ENCODE data around the gene MFAP4.

MFAP4 gene

DNA sequence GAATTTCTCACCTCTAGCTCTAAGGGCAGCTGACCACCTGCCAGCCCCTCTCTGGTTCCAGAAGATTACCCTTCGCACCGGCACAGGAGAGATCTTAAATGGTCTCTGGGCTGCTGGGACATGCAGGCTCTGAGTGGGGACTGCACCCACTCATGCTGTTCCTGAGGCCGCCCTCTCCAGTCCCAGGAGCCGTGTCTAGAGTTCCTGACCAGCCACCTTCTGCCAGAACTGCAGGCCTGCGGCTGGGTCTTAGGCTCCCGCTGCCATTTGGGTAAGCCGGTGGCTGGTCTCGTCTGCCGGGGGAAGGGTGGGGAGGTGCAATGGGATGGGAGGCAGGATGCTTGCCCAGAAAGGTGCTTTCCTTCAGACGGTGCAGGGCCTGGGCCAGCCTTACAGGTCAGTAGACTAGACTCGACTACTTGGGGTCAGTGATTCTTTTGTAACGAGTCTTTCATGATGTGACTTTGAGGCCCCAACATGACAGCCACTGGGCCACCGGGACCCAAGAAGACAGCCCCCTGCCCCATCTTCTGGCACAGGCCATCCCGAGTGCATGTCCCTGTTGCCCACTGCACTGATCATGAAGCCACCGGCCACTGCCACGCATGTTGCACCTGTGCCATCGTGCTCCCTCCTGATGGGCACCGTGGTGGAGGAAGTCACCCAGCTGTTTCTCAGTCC, 50.9 kb downstream of the MFAP4 start:
- Histone ChIP-seq H3K4me2 (ENCODE audit: low read depth, low read length) (no peak overlapping the region), H3K9ac (ENCODE audit: low read length) (no peak overlapping the region), H3K27me3 (replicated peaks; ENCODE audit: insufficient read depth, low read length) (no peaks in the 10 kb centered on the region), H3K9me3 (replicated peaks; ENCODE audit: insufficient read depth, low read length) (no peaks in the 10 kb centered on the region), H3K27ac (ENCODE audit: low read length) (no peak overlapping the region), H3F3A (ENCODE audit: insufficient read depth, low read length) (no peaks in the 10 kb centered on the region), H3K4me1 (ENCODE audit: low read length) (no peaks in the 10 kb centered on the region), H3K9me2 (replicated peaks; ENCODE audit: insufficient read depth, low read length) (no peaks in the 10 kb centered on the region), H4K20me1 (ENCODE audit: insufficient read depth, low read length) (no peaks in the 10 kb centered on the region), H3K36me3 (replicated peaks; ENCODE audit: insufficient read depth, low read length) (no peaks in the 10 kb centered on the region), H3K4me3 (ENCODE audit: low read length) (no peak overlapping the region), H2AFZ (ENCODE audit: low read length) (no peak overlapping the region), H3K79me2 (ENCODE audit: low read length) (no peaks in the 10 kb centered on the region)
- no peak for DNase-seq
- no peak for TF ChIP-seq EZH2phosphoT487 (IDR thresholded peaks at IDR 0.05; ENCODE audit: low read length)
- TF ChIP-seq CTCF (IDR thresholded peaks at IDR 0.05; ENCODE audit: low read length), result no peak
- no peak for TF ChIP-seq EZH2 (optimal IDR thresholded peaks at IDR 0.05; ENCODE audit: low read depth, low read length)

- Histone ChIP-seq H3K9ac (ENCODE audit: low read length) (no peak overlapping the region), H3K4me2 (ENCODE audit: low read depth, low read length) (no peak overlapping the region), H3K9me2 (replicated peaks; ENCODE audit: insufficient read depth, low read length) (no peaks in the 10 kb centered on the region), H3K4me1 (ENCODE audit: low read length) (no peaks in the 10 kb centered on the region), H3K36me3 (replicated peaks; ENCODE audit: insufficient read depth, low read length) (no peaks in the 10 kb centered on the region), H3F3A (ENCODE audit: insufficient read depth, low read length) (no peaks in the 10 kb centered on the region), H3K27ac (ENCODE audit: low read length) (no peak overlapping the region), H3K79me2 (ENCODE audit: low read length) (no peaks in the 10 kb centered on the region), H4K20me1 (ENCODE audit: insufficient read depth, low read length) (no peaks in the 10 kb centered on the region), H2AFZ (ENCODE audit: low read length) (no peak overlapping the region), H3K27me3 (replicated peaks; ENCODE audit: insufficient read depth, low read length) (no peaks in the 10 kb centered on the region), H3K4me3 (ENCODE audit: low read length) (no peak overlapping the region), H3K9me3 (replicated peaks; ENCODE audit: insufficient read depth, low read length) (no peaks in the 10 kb centered on the region)
- TF ChIP-seq EZH2phosphoT487 (IDR thresholded peaks at IDR 0.05; ENCODE audit: low read length) (no peak), CTCF (IDR thresholded peaks at IDR 0.05; ENCODE audit: low read length) (no peak), EZH2 (optimal IDR thresholded peaks at IDR 0.05; ENCODE audit: low read depth, low read length) (no peak)
- no peak for DNase-seq
Measured at GRCh38 chr17:19334331-19334730, 52.7 kb downstream of the MFAP4 start.

DNA sequence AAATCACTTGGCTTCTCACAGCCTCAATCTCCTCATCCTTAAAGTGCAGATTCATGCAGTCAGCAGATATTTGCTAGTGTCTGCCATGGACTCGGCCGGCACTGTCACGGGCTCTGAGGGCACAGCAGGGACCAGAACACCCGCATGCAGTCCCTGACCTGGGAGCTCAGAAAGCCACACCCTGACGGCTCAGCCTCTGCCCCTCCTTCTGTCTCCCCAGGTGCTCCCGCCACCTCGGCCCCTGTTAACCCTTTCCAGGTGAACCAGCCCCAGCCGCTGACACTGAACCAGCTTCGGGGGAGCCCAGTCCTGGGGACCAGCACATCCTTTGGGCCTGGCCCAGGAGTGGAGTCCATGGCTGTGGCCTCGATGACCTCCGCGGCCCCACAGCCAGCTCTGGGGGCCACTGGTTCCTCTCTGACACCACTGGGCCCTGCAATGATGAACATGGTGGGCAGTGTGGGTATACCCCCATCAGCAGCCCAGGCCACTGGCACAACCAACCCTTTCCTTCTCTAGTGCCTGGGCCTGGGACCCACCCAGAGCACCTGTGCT, 53.2 kb downstream of the MFAP4 start:
- H2AFZ ChIP-seq (ENCODE audit: low read length), result no peak overlapping the region
- no peaks in the 10 kb centered on the region for H3K9me3 ChIP-seq (replicated peaks; ENCODE audit: insufficient read depth, low read length)
- H3K27me3 ChIP-seq (replicated peaks; ENCODE audit: insufficient read depth, low read length), result no peaks in the 10 kb centered on the region
- H3K4me1 ChIP-seq (ENCODE audit: low read length), result no peaks in the 10 kb centered on the region
- no peaks in the 10 kb centered on the region for H3K36me3 ChIP-seq (replicated peaks; ENCODE audit: insufficient read depth, low read length)
- H3K79me2 ChIP-seq (ENCODE audit: low read length), result no peaks in the 10 kb centered on the region
- H3K4me3 ChIP-seq (ENCODE audit: low read length), result no peak overlapping the region
- no peaks in the 10 kb centered on the region for H3K9me2 ChIP-seq (replicated peaks; ENCODE audit: insufficient read depth, low read length)
- no peaks in the 10 kb centered on the region for H3F3A ChIP-seq (ENCODE audit: insufficient read depth, low read length)
- H4K20me1 ChIP-seq (ENCODE audit: insufficient read depth, low read length), result no peaks in the 10 kb centered on the region
- no peak for DNase-seq
- H3K9ac ChIP-seq (ENCODE audit: low read length), result no peak overlapping the region
- H3K4me2 ChIP-seq (ENCODE audit: low read depth, low read length), result no peak overlapping the region
- TF ChIP-seq EZH2 (optimal IDR thresholded peaks at IDR 0.05; ENCODE audit: low read depth, low read length), result no peak
- TF ChIP-seq CTCF (IDR thresholded peaks at IDR 0.05; ENCODE audit: low read length), result no peak
- TF ChIP-seq EZH2phosphoT487 (IDR thresholded peaks at IDR 0.05; ENCODE audit: low read length), result no peak
- H3K27ac ChIP-seq (ENCODE audit: low read length), result no peak overlapping the region
